AG10803 (cell line): ENCODE measurements around the gene REEP3.

Source experiments
- DNase-seq: peaks from one replicate; pipeline ENCODE4 v3.0.0; 2010; ENCODE audit warnings: low read depth
- H3K4me3 ChIP-seq: 2 replicates; pipeline ENCODE4 v1.5.1; 2011; ENCODE audit warnings: mild to moderate bottlenecking, low read length, control low read depth
- CTCF ChIP-seq: conservative IDR thresholded peaks from 2 replicates; pipeline ENCODE4 v1.5.1; 2011; ENCODE audit warnings: mild to moderate bottlenecking, low read length, control low read depth, inconsistent platforms

Gene REEP3

DNA sequence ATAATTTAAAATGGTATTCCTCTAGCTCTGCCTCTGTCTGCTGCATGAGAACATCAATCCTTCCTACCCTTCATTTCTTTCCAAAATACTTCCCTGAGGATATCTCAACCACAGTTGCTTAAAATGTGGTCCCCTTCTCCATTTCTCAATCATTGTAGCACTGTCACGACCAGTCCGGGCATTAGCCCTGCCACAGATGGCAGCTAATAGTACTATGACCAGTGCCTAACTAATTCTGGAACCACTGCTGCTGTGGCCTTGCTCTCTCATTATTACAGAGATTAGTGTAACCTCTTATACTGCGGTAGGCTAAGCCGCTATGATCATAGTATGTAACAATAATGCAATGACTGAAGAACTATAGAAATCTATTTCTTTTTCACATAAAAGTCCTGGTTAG, 66.0 kb downstream of the REEP3 start:
- H3K4me3 ChIP-seq = no peak overlapping the region
- TF ChIP-seq CTCF = no peak
- no peak for DNase-seq

DNA sequence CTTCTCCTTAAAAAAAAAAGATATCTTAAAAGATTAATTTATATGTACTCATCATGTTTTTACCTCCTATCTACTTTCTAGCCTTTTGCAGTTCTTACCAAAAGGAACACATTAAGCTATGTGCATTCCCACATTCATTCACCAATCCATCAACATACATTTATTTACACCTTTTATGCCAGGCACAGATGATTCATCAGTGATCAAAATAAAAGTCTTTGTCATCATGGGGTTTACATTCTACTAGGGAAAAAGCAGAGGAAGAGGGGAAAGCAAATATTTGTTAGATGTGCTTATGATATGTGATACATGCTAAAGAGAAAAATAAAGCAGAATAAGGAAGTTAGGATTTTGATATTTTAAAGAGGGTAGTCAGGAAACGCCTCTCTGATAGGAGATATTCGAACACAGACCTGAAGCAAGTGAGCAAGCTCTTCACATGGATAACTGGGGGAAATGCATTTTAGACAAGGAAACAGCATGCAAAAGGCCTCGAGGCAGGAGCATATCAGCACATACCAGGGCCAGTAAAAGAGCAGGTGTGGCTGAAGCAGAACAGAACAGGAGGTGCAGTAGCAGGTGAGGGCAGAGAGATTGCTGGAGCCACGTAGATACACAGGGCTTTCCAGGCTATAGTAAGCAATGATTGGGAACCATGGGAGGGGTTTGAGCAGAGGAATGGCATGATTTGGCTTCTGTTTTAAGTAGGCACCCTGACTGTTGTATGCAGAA, 67.4 kb downstream of the REEP3 start:
- no peak for DNase-seq
- no peak overlapping the region for H3K4me3 ChIP-seq
- TF ChIP-seq CTCF = no peak

GRCh38 chr10:63591600-63592379, 70.6 kb downstream of the REEP3 start:
- no peak for TF ChIP-seq CTCF
- H3K4me3 ChIP-seq = no peak overlapping the region
- peak; percentile 42 for DNase-seq

DNA sequence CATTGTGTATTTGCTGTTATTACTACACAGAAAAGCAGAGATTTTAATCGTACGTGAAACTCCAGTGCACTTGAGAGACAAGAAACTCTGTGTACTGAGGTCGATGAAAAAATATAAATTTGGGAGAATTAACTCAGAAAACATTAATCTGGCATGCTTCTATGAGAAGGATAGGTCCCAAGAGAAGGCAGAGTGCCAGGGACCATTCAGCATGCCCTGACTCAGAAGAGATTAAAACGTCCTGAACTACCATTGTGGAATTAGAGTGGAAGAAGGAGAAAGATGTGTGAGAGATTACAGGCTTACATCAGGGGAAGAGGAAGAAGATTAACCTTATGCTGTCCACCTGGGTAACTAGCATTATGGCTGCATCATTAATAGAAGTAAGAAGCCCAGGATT, 72.4 kb downstream of the REEP3 start:
- TF ChIP-seq CTCF = no peak
- H3K4me3 ChIP-seq = no peak overlapping the region
- peak; percentile 37 for DNase-seq

GRCh38 chr10:63595072-63595471, 73.9 kb downstream of the REEP3 start:
- H3K4me3 ChIP-seq = no peak overlapping the region
- no peak for DNase-seq
- TF ChIP-seq CTCF = no peak

DNA sequence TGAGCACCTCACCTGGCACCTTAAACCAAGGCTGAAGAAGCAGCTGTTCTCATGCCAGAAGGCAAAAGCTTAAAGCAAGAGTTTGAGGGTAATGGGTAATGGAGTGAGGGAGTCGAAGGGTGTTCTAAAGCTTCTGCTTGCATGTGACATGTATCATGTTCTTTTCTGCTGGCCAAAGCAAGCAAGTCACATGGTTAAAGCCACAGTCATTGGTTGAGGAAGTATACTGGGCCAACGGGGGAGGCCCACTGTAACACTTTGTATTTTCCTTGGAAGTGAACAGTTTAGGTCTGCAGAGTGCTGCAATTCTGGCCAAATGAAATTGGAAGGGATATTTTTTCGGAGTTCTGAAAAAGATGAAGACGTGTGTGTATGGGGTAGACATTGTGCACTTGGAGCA, 75.7 kb downstream of the REEP3 start:
- no peak overlapping the region for H3K4me3 ChIP-seq
- no peak for TF ChIP-seq CTCF
- DNase-seq = no peak

GRCh38 chr10:63600540-63600939, 79.3 kb downstream of the REEP3 start:
- no peak for DNase-seq
- no peak for TF ChIP-seq CTCF
- no peak overlapping the region for H3K4me3 ChIP-seq
